ENCODE measurements around the gene ORM2.

The ORM2 gene

GRCh38 chr9:114303571-114303970, 26.1 kb upstream of the ORM2 start:
- TF ChIP-seq CTCF (IDR thresholded peaks at IDR 0.05; ENCODE audit: control insufficient read depth, extremely low read depth, insufficient read depth), result no peak
- no peak for DNase-seq (ENCODE audit: low read depth)
- no peak overlapping the region for H3K4me3 ChIP-seq (ENCODE audit: low read depth, low read length)

- no peak for DNase-seq (ENCODE audit: low read depth)
- H3K4me3 ChIP-seq (ENCODE audit: low read depth, low read length), result no peak overlapping the region
- TF ChIP-seq CTCF (IDR thresholded peaks at IDR 0.05; ENCODE audit: control insufficient read depth, extremely low read depth, insufficient read depth), result no peak
These were observed 25.7 kb upstream of the ORM2 start for GRCh38 chr9:114303977-114304376.

DNA sequence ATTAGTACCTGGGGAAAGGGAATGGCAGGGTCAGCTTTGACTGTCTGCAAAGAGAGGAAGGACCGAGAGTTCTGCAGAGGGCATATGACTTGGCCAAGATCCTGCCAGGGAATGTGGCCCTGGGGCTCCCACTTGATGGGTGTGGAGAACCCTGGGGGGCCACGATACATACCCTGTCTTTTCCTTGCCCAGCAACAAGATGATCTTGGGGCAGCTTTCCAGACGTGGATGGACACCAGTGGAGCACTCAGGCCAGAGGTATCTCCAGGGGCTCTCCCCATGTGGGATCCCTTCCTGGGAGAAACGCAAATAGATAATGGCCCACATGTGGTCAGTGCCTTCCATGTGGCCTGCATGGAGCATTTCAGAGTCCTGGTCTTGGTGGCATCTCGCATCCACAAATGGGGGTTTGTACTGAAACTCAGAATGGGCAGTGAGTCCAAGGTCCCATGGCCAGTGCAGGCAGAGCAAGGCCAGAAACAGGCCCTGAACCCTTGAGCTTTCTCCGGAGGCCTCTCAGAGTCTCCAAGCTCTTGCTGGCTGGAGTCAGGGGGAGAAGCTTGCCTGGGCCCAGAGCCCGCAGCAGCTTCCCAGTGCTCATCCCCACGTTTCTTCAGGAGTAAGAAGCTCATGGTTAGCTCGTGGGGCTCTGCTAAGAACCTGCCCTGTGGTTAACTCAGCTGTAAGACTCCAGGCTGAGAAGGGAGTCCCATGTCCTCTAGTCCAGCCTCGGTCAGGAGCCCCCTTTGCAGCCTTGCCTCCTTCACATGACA, 25.1 kb upstream of the ORM2 start:
- no peak for DNase-seq (ENCODE audit: low read depth)
- no peak for TF ChIP-seq CTCF (IDR thresholded peaks at IDR 0.05; ENCODE audit: control insufficient read depth, extremely low read depth, insufficient read depth)
- H3K4me3 ChIP-seq (ENCODE audit: low read depth, low read length), result no peak overlapping the region

- DNase-seq (ENCODE audit: low read depth), result no peak
- no peak overlapping the region for H3K4me3 ChIP-seq (ENCODE audit: low read depth, low read length)
- no peak for TF ChIP-seq CTCF (IDR thresholded peaks at IDR 0.05; ENCODE audit: control insufficient read depth, extremely low read depth, insufficient read depth)
These were observed 21.8 kb upstream of the ORM2 start for GRCh38 chr9:114307899-114308267.

DNA sequence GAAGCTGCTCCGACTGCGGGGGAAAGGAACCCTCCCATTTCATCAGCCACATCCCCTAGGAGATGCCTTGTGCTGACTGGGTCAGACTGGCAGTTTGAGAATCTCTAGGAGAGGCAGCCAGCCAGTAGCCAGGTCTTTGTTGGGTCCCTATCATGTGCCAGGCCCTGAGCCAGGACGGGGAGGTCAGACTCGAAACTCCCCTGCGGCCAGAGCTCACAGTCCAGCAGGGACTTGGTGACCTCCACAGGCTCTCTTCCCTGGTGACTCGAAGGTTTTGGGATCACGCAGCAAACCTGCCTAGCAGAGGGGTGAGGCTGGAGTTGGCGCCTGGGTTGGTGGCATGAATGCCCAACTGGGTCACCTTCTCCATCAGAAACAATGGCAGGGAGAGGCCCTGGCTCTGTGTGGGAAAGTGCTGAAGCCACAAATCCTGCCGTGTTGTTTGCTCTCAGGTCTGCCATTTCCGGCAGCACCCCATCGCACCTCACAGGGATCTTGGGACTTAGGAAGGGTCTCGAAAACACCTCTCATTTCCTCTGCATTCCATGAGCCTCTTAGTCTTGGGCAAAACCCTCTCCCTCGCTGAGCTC, 21.2 kb upstream of the ORM2 start:
- no peak for TF ChIP-seq CTCF (IDR thresholded peaks at IDR 0.05; ENCODE audit: control insufficient read depth, extremely low read depth, insufficient read depth)
- no peak overlapping the region for H3K4me3 ChIP-seq (ENCODE audit: low read depth, low read length)
- no peak for DNase-seq (ENCODE audit: low read depth)

GRCh38 chr9:114309096-114309495, 20.6 kb upstream of the ORM2 start:
- no peak for TF ChIP-seq CTCF (IDR thresholded peaks at IDR 0.05; ENCODE audit: control insufficient read depth, extremely low read depth, insufficient read depth)
- no peak overlapping the region for H3K4me3 ChIP-seq (ENCODE audit: low read depth, low read length)
- DNase-seq (ENCODE audit: low read depth), result no peak

All from LNCaP clone FGC (cell line).